ENCODE results near the gene CEP95.

- no peak for TF ChIP-seq USF2 (CRISPR knock-in tag; IDR thresholded peaks at IDR 0.05)
- TF ChIP-seq JUN (CRISPR knock-in tag; IDR thresholded peaks at IDR 0.05): no peak
- TF ChIP-seq TEAD4 (CRISPR knock-in tag; IDR thresholded peaks at IDR 0.05): no peak
- TF ChIP-seq, protein P1, sequence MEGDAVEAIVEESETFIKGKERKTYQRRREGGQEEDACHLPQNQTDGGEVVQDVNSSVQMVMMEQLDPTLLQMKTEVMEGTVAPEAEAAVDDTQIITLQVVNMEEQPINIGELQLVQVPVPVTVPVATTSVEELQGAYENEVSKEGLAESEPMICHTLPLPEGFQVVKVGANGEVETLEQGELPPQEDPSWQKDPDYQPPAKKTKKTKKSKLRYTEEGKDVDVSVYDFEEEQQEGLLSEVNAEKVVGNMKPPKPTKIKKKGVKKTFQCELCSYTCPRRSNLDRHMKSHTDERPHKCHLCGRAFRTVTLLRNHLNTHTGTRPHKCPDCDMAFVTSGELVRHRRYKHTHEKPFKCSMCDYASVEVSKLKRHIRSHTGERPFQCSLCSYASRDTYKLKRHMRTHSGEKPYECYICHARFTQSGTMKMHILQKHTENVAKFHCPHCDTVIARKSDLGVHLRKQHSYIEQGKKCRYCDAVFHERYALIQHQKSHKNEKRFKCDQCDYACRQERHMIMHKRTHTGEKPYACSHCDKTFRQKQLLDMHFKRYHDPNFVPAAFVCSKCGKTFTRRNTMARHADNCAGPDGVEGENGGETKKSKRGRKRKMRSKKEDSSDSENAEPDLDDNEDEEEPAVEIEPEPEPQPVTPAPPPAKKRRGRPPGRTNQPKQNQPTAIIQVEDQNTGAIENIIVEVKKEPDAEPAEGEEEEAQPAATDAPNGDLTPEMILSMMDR (IDR thresholded peaks at IDR 0.05): peak; percentile 18; the same call in 1 of the 2 replicates
These were observed 14.2 kb upstream of the CEP95 start for GRCh38 chr17:64492481-64493109.

Data from WTC11 (cell line).